ENCODE results near the gene SERPINA1.

The SERPINA1 gene

GRCh38 chr14:94382716-94383596 lies 5.4 kb downstream of the SERPINA1 start:
- DNase-seq = no peak

GRCh38 chr14:94382099-94382715 lies 6.2 kb downstream of the SERPINA1 start:
- no peak for DNase-seq

- DNase-seq = no peak
These were observed 7.0 kb downstream of the SERPINA1 start for GRCh38 chr14:94381149-94382030.

- DNase-seq = peak in 1 of 14 donors; percentile 31
These were observed 7.9 kb downstream of the SERPINA1 start for GRCh38 chr14:94380225-94381148.

GRCh38 chr14:94379291-94380224 lies 8.8 kb downstream of the SERPINA1 start:
- no peak for DNase-seq

GRCh38 chr14:94378527-94379290 lies 9.7 kb downstream of the SERPINA1 start:
- no peak for DNase-seq

- DNase-seq = no peak
These were observed 10.4 kb downstream of the SERPINA1 start for GRCh38 chr14:94377866-94378470.

GRCh38 chr14:94376976-94377865 lies 11.2 kb downstream of the SERPINA1 start:
- no peak for DNase-seq

GRCh38 chr14:94376108-94376975 lies 12.1 kb downstream of the SERPINA1 start:
- no peak for DNase-seq

GRCh38 chr14:94375552-94376107 lies 12.8 kb downstream of the SERPINA1 start:
- no peak for DNase-seq

- no peak for DNase-seq
These were observed 13.6 kb downstream of the SERPINA1 start for GRCh38 chr14:94374749-94375260.

GRCh38 chr14:94374116-94374515 lies 14.3 kb downstream of the SERPINA1 start:
- no peak for DNase-seq

- DNase-seq = no peak
These were observed 14.7 kb downstream of the SERPINA1 start for GRCh38 chr14:94373708-94374107.

- DNase-seq = no peak
These were observed 16.3 kb downstream of the SERPINA1 start for GRCh38 chr14:94372021-94372605.

GRCh38 chr14:94370524-94370910 lies 17.9 kb downstream of the SERPINA1 start:
- no peak for DNase-seq
